H1 (cell line): ENCODE measurements around the gene EGFL6. TPM values are rescaled to one million over a fixed set of nuclear protein-coding genes. Genes with fewer than 3 reads are reported as not detected.

Experiments used
- CTCF ChIA-PET: fragments of 300-600 bp; sonication (Branson Sonifier 250); formaldehyde crosslinking; loops from one replicate; lab custom pipeline; 2021; ENCODE audit not compliant: partially characterized antibody; lab: Charles Lee
- POLR2A ChIA-PET: fragments of 300-600 bp; sonication (Branson Sonifier 250); formaldehyde crosslinking; loops from one replicate; lab custom pipeline; 2021; ENCODE audit warnings: inconsistent platforms; ENCODE audit not compliant: partially characterized antibody; lab: Charles Lee
- DNase-seq, 2 experiments: peaks; one replicate each; pipeline versions ENCODE4 v3.0.0 to v3.0.0-alpha.2; 2010 to 2022; ENCODE audit warnings: low spot score in 2 of 2, low read depth in 1 of 2, mixed read lengths in 1 of 2
- FAIRE-seq: peaks from 2 replicates; lab custom pipeline; 2011; peaks lifted over from hg19 to GRCh38; lab: Jason Lieb, UNC
- H2AFZ ChIP-seq: 2 replicates; pipeline ENCODE4 v1.8.1; 2012; ENCODE audit warnings: low read length, inconsistent platforms
- H2AK5ac ChIP-seq: 2 replicates; pipeline ENCODE4 v1.6.1; 2013; ENCODE audit warnings: low read depth, low read length
- H2BK120ac ChIP-seq: replicated peaks from 2 replicates; pipeline ENCODE3; 2013; ENCODE audit warnings: low read depth, low read length, inconsistent platforms
- H2BK12ac ChIP-seq: 2 replicates; pipeline ENCODE4 v1.6.1; 2013; ENCODE audit warnings: low read depth, low read length
- H2BK15ac ChIP-seq: 2 replicates; pipeline ENCODE4 v1.6.1; 2013; ENCODE audit warnings: low read length
- H2BK20ac ChIP-seq: 2 replicates; pipeline ENCODE4 v1.6.1; 2013; ENCODE audit warnings: low read length
- H2BK5ac ChIP-seq: 2 replicates; pipeline ENCODE4 v1.6.1; 2013; ENCODE audit warnings: low read depth, low read length
- H3K14ac ChIP-seq: 2 replicates; pipeline ENCODE4 v1.6.1; 2013; ENCODE audit warnings: inconsistent platforms; ENCODE audit not compliant: insufficient read length
- H3K18ac ChIP-seq: 2 replicates; pipeline ENCODE4 v1.6.1; 2013; ENCODE audit warnings: low read length; ENCODE audit errors: extremely low read depth
- H3K23ac ChIP-seq: 2 replicates; pipeline ENCODE4 v1.6.1; 2013; ENCODE audit warnings: inconsistent platforms; ENCODE audit not compliant: insufficient read length
- H3K23me2 ChIP-seq: 2 replicates; pipeline ENCODE4 v1.6.1; 2013; ENCODE audit warnings: low read depth, low read length
- H3K27ac ChIP-seq: 2 replicates; pipeline ENCODE4 v1.6.1; 2011; ENCODE audit warnings: low read depth, low read length, inconsistent platforms
- H3K27me3 ChIP-seq, 4 experiments: replicated peaks in 1 of 4; 1 replicate in 1 of 4; 2 replicates in 3 of 4; pipeline versions ENCODE4 v1.6.1 to v1.8.1; 2011 to 2013; ENCODE audit warnings: low read length in 3 of 4, mild to moderate bottlenecking in 3 of 4, inconsistent platforms in 2 of 4, mixed read lengths in 2 of 4, moderate library complexity in 1 of 4; ENCODE audit not compliant: control insufficient read depth in 3 of 4, insufficient read depth in 3 of 4; ENCODE audit errors: extremely low read depth in 1 of 4
- H3K36me3 ChIP-seq, 4 experiments: 2 replicates each; pipeline versions ENCODE4 v1.6.1 to v1.8.1; 2011 to 2013; ENCODE audit warnings: mild to moderate bottlenecking in 4 of 4, low read length in 3 of 4, moderate library complexity in 2 of 4, control low read depth in 1 of 4, inconsistent platforms in 1 of 4; ENCODE audit not compliant: insufficient read depth in 4 of 4, control insufficient read depth in 2 of 4
- H3K4ac ChIP-seq: replicated peaks from 2 replicates; pipeline ENCODE3; 2013; ENCODE audit warnings: low read length, low read depth, mixed read lengths, inconsistent platforms; ENCODE audit not compliant: insufficient read length
- H3K4me1 ChIP-seq, 4 experiments: replicated peaks in 1 of 4; 1 replicate in 1 of 4; 2 replicates in 3 of 4; pipeline versions ENCODE4 v1.6.1 to v1.8.1; 2011 to 2013; ENCODE audit warnings: low read length in 3 of 4, inconsistent platforms in 2 of 4, mixed read lengths in 1 of 4; ENCODE audit not compliant: insufficient read depth in 4 of 4, control insufficient read depth in 3 of 4
- H3K4me2 ChIP-seq, 2 experiments: 2 replicates each; pipeline versions ENCODE4 v1.6.1 to v1.8.1; 2011 to 2013; ENCODE audit warnings: low read depth in 2 of 2, low read length in 2 of 2, control low read depth in 1 of 2, inconsistent platforms in 1 of 2, mild to moderate bottlenecking in 1 of 2; ENCODE audit not compliant: insufficient read depth in 1 of 2
- H3K4me3 ChIP-seq, 4 experiments: fragments of 200-600, 300-600 bp in 1 of 4; sonication (generic), shearing (Covaris generic), sonication (Bioruptor Twin) in 1 of 4; 2 replicates each; pipeline versions ENCODE4 v1.5.1 to v1.8.1; 2011 to 2016; ENCODE audit warnings: low read length in 4 of 4, low read depth in 3 of 4, control low read depth in 2 of 4, inconsistent platforms in 2 of 4, mild to moderate bottlenecking in 2 of 4, mixed read lengths in 1 of 4, moderate library complexity in 1 of 4; ENCODE audit not compliant: insufficient read depth in 2 of 4; ENCODE audit errors: extremely low read depth in 1 of 4
- H3K56ac ChIP-seq: replicated peaks from 2 replicates; pipeline ENCODE3; 2013; ENCODE audit warnings: low read depth, mild to moderate bottlenecking, mixed read lengths, low read length, inconsistent platforms; ENCODE audit not compliant: insufficient read length
- H3K79me1 ChIP-seq: 2 replicates; pipeline ENCODE4 v1.6.1; 2013; ENCODE audit warnings: low read depth, low read length, control low read depth
- H3K79me2 ChIP-seq, 2 experiments: 2 replicates each; pipeline versions ENCODE4 v1.6.1 to v1.8.1; 2012 to 2013; ENCODE audit warnings: low read length in 2 of 2, mild to moderate bottlenecking in 2 of 2, inconsistent platforms in 1 of 2; ENCODE audit not compliant: insufficient read depth in 2 of 2, control insufficient read depth in 1 of 2
- H3K9ac ChIP-seq, 4 experiments: replicated peaks in 1 of 4; 1 replicate in 1 of 4; 2 replicates in 3 of 4; pipeline versions ENCODE4 v1.6.1 to v1.8.1; 2011 to 2013; ENCODE audit warnings: low read depth in 3 of 4, low read length in 3 of 4, control low read depth in 2 of 4, mild to moderate bottlenecking in 2 of 4, moderate library complexity in 2 of 4, inconsistent platforms in 1 of 4; ENCODE audit errors: extremely low read depth in 1 of 4
- H3K9me3 ChIP-seq, 2 experiments: 2 replicates each; pipeline versions ENCODE4 v1.6.1 to v1.8.1; 2012 to 2013; ENCODE audit warnings: mild to moderate bottlenecking in 2 of 2, moderate library complexity in 2 of 2, control low read depth in 1 of 2, inconsistent platforms in 1 of 2, low read depth in 1 of 2, low read length in 1 of 2, mixed read lengths in 1 of 2; ENCODE audit not compliant: insufficient read depth in 2 of 2
- H4K20me1 ChIP-seq, 2 experiments: replicated peaks in 1 of 2; 2 replicates each; pipeline versions ENCODE3 to v1.8.1; 2011 to 2013; ENCODE audit warnings: inconsistent platforms in 2 of 2, low read length in 2 of 2, mild to moderate bottlenecking in 1 of 2; ENCODE audit not compliant: insufficient read depth in 2 of 2, control insufficient read depth in 1 of 2
- H4K5ac ChIP-seq: 2 replicates; pipeline ENCODE4 v1.6.1; 2013; ENCODE audit warnings: low read length, low read depth, mixed read lengths, inconsistent platforms; ENCODE audit not compliant: insufficient read length
- H4K8ac ChIP-seq: 2 replicates; pipeline ENCODE4 v1.8.0; 2013; ENCODE audit warnings: mild to moderate bottlenecking, moderate library complexity, low read length, inconsistent platforms; ENCODE audit not compliant: insufficient read depth; ENCODE audit errors: extremely low read depth
- H4K91ac ChIP-seq: replicated peaks from 2 replicates; pipeline ENCODE3; 2013; ENCODE audit warnings: low read length, mixed read lengths, inconsistent platforms; ENCODE audit not compliant: insufficient read length
- JUND ChIP-seq: IDR thresholded peaks from 2 replicates; pipeline ENCODE4 v1.6.1; 2011; ENCODE audit warnings: mild to moderate bottlenecking, improper control_type of control experiment, low read length
- RAD21 ChIP-seq, 2 experiments: IDR thresholded peaks in 1 of 2; conservative IDR thresholded peaks in 1 of 2; 2 replicates each; pipeline ENCODE4 v1.6.1; 2011; ENCODE audit warnings: low read depth in 2 of 2, low read length in 2 of 2, improper control_type of control experiment in 1 of 2, inconsistent platforms in 1 of 2, mild to moderate bottlenecking in 1 of 2, moderate library complexity in 1 of 2
- SIRT6 ChIP-seq: IDR thresholded peaks from one replicate; pipeline ENCODE4 v1.7.1; 2012; ENCODE audit warnings: low read length, inconsistent platforms
- polyA plus RNA-seq, 7 experiments: library from polyadenylated mRNA; depleted of rRNA in 3 of 7; stranded (reverse) in 5 of 7; unstranded in 2 of 7; fragments of >200 nt in 5 of 7; fragments of 200-250 nt in 2 of 7; gene quantifications; 1 replicate in 5 of 7; 2 replicates in 1 of 7; 4 replicates in 1 of 7; pipeline versions ENCODE4 v1.2.1 to v1.2.3, GENCODE V29; 2011 to 2013; ENCODE audit warnings: missing spikeins in 2 of 7, mixed read lengths in 2 of 7
- total RNA-seq: library from RNA; stranded (reverse); fragmentation: NEBNext Ultra II Directional; extraction: Animal tissue kit (Norgen Biotek cat#: 25700); gene quantifications from 2 replicates; pipeline ENCODE4 v1.2.1, GENCODE V29; 2021
- TF ChIP-seq, protein P1 (sequence below): IDR thresholded peaks from 2 replicates; pipeline ENCODE4 v1.6.1; 2011; ENCODE audit warnings: low read depth, mild to moderate bottlenecking, low read length; ENCODE audit not compliant: insufficient read depth

The EGFL6 gene
- total and polyA plus RNA-seq, 2 of the 8 experiments (the other 6 are each of a cell fraction or from before 2014, with no cell fraction given), result 0.93 to 1.1 TPM

DNA sequence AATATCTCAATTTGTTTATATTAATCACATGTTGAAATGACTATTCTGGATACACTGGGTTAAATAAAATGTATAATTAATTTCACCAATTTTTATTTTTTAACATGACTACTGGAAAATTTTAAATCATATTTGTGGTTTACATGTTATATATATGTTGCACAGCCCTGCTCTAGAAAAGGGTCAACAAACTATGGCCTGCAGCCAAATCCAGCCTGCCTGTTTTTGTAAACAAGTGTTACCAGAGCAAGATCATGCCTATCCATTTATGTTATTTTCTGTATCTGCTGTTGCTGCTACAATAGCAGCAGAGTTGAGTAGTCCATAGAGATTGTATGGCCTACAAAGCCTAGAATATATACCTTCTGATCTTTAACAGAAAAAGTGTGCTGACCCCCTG is 84.7 kb downstream of the EGFL6 start:
- no peak overlapping the region for H3K27ac ChIP-seq
- no peak overlapping the region for H3K14ac ChIP-seq
- H3K4ac ChIP-seq, result no peak overlapping the region
- H2BK15ac ChIP-seq, result no peak overlapping the region
- no peak overlapping the region for H3K18ac ChIP-seq
- no peak for DNase-seq
- CTCF ChIA-PET, result interaction anchor here (1.0 kb wide), 1 partner anchor 147 kb away, joined by 3 read pairs; no protein-coding TSS in a partner anchor
- H2BK120ac ChIP-seq, result no peak overlapping the region
- peaks cover 2% of the 10 kb centered on the region; the same call in 1 of the 2 replicates for H3K23me2 ChIP-seq
- no peak for FAIRE-seq
- H3K4me3 ChIP-seq, result peak overlapping the region in 3 of 4 experiments; percentile 43 to 77 (median 77); a peak in 6 of 8 replicates
- H4K5ac ChIP-seq, result no peak overlapping the region
- H3K56ac ChIP-seq, result no peak overlapping the region
- no peak overlapping the region for H2BK5ac ChIP-seq
- POLR2A ChIA-PET, result no interaction called here
- H4K8ac ChIP-seq, result no peak overlapping the region
- peak overlapping the region; percentile 70 to 93 for H3K4me2 ChIP-seq
- H4K91ac ChIP-seq, result no peak overlapping the region
- H2BK12ac ChIP-seq, result no peak overlapping the region
- H3K79me1 ChIP-seq, result no peaks in the 10 kb centered on the region
- H2AFZ ChIP-seq, result no peak overlapping the region
- no peak overlapping the region for H3K9ac ChIP-seq
- no peaks in the 10 kb centered on the region for H3K9me3 ChIP-seq
- H3K4me1 ChIP-seq, result no peaks in the 10 kb centered on the region; a peak in 1 of 7 replicates
- no peak overlapping the region for H3K23ac ChIP-seq
- no peak overlapping the region for H2AK5ac ChIP-seq
- no peak overlapping the region for H2BK20ac ChIP-seq
- H3K36me3 ChIP-seq, result no peaks in the 10 kb centered on the region
- no peaks in the 10 kb centered on the region for H4K20me1 ChIP-seq
- H3K27me3 ChIP-seq, result no peaks in the 10 kb centered on the region
- H3K79me2 ChIP-seq, result no peaks in the 10 kb centered on the region
- no peak for TF ChIP-seq RAD21 (IDR thresholded peaks at IDR 0.05 in 1 of 2, conservative IDR thresholded peaks at IDR 0.05 in 1 of 2; ENCODE audit: low read depth in 2 of 2, low read length in 2 of 2)
- TF ChIP-seq, protein P1, sequence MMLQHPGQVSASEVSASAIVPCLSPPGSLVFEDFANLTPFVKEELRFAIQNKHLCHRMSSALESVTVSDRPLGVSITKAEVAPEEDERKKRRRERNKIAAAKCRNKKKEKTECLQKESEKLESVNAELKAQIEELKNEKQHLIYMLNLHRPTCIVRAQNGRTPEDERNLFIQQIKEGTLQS, result no peak
- TF ChIP-seq JUND, result no peak
- no peak for TF ChIP-seq SIRT6
